ENCODE measurements around the gene RNF144A. TPM values are rescaled to one million over a fixed set of nuclear protein-coding genes. Genes with fewer than 3 reads are reported as not detected.
"Not testable (repeated sequence)": the region's sequence is repeated elsewhere in the genome, so short reads cannot be mapped to it uniquely, and the experiment has no call there.

The RNF144A gene
- total RNA-seq, 1 donor from 2014 or later, result 0.26 TPM

- FAIRE-seq (no peak), DNase-seq (ENCODE audit: low read depth) (no peak)
- no peaks in the 10 kb centered on the region for H3K36me3 ChIP-seq (ENCODE audit: control insufficient read depth, insufficient read depth, low read length)
- no peak overlapping the region for H3K4me3 ChIP-seq (ENCODE audit: low read depth, low read length)
- H3K27me3 ChIP-seq (ENCODE audit: control insufficient read depth, insufficient read depth, low read length), result no peaks in the 10 kb centered on the region
- TF ChIP-seq CTCF (IDR thresholded peaks at IDR 0.05; ENCODE audit: insufficient read depth, low read length, severe bottlenecking), result no peak
These were observed 15.0 kb downstream of the RNF144A start for GRCh38 chr2:6932206-6932605.

- no peak for TF ChIP-seq CTCF (IDR thresholded peaks at IDR 0.05; ENCODE audit: insufficient read depth, low read length, severe bottlenecking)
- FAIRE-seq (no peak), DNase-seq (ENCODE audit: low read depth) (no peak)
- Histone ChIP-seq H3K4me3 (ENCODE audit: low read depth, low read length) (no peak overlapping the region), H3K27me3 (ENCODE audit: control insufficient read depth, insufficient read depth, low read length) (no peaks in the 10 kb centered on the region), H3K36me3 (ENCODE audit: control insufficient read depth, insufficient read depth, low read length) (no peaks in the 10 kb centered on the region)
These were observed 15.6 kb downstream of the RNF144A start for GRCh38 chr2:6932828-6933227.

DNA sequence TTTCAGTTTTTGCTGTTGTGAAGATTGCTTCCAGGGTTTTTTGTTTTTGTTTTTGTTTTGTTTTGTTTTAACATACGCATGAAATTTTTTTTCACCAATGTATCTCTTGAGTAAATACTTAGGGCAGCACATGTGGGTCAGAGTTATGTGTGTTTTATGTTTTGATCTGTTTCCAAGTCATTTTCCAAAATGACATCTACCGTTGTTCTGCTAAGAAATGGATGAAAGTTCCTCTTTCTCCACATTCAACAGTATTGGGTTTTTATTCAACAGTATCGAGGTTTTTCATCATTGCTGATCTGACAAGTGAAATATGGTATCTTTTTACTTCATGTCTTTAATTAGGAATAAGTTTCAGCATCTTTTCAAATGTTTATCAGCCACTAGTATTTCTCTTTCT lies 16.7 kb downstream of the RNF144A start:
- FAIRE-seq (no peak), DNase-seq (ENCODE audit: low read depth) (no peak)
- Histone ChIP-seq H3K27me3 (ENCODE audit: control insufficient read depth, insufficient read depth, low read length) (no peaks in the 10 kb centered on the region), H3K4me3 (ENCODE audit: low read depth, low read length) (no peak overlapping the region), H3K36me3 (ENCODE audit: control insufficient read depth, insufficient read depth, low read length) (no peaks in the 10 kb centered on the region)
- no peak for TF ChIP-seq CTCF (IDR thresholded peaks at IDR 0.05; ENCODE audit: insufficient read depth, low read length, severe bottlenecking)

GRCh38 chr2:6934345-6934744 lies 17.1 kb downstream of the RNF144A start:
- H3K27me3 ChIP-seq (ENCODE audit: control insufficient read depth, insufficient read depth, low read length), result no peaks in the 10 kb centered on the region
- H3K4me3 ChIP-seq (ENCODE audit: low read depth, low read length), result no peak overlapping the region
- DNase-seq (ENCODE audit: low read depth) (no peak), FAIRE-seq (no peak)
- no peak for TF ChIP-seq CTCF (IDR thresholded peaks at IDR 0.05; ENCODE audit: insufficient read depth, low read length, severe bottlenecking)
- no peaks in the 10 kb centered on the region for H3K36me3 ChIP-seq (ENCODE audit: control insufficient read depth, insufficient read depth, low read length)

GRCh38 chr2:6934758-6935651 lies 17.8 kb downstream of the RNF144A start:
- FAIRE-seq (no peak), DNase-seq (ENCODE audit: low read depth) (no peak)
- Histone ChIP-seq H3K4me3 (ENCODE audit: low read depth, low read length) (no peak overlapping the region), H3K27me3 (ENCODE audit: control insufficient read depth, insufficient read depth, low read length) (no peaks in the 10 kb centered on the region), H3K36me3 (ENCODE audit: control insufficient read depth, insufficient read depth, low read length) (no peaks in the 10 kb centered on the region)
- TF ChIP-seq CTCF (IDR thresholded peaks at IDR 0.05; ENCODE audit: insufficient read depth, low read length, severe bottlenecking), result no peak

DNA sequence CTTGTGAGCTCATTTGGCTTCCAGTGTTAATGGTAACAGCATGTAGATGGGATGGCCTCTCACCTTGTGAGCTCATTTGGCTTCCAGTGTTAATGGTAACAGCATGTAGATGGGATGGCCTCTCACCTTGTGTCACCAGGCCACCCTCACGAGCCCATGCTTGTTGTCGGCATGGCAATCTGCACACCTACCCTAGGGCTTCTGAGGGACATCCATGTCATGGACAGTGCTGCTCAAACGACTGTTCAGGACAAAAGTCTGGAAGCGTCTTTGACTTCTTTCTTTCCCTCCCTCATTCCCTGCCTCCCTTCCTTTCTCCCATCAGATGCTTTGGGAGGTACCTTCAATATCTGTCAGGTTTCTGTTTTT lies 18.4 kb downstream of the RNF144A start:
- not testable (repeated sequence) for FAIRE-seq; DNase-seq (ENCODE audit: low read depth); H3K4me3 ChIP-seq (ENCODE audit: low read depth, low read length); H3K36me3 ChIP-seq (ENCODE audit: control insufficient read depth, insufficient read depth, low read length); H3K27me3 ChIP-seq (ENCODE audit: control insufficient read depth, insufficient read depth, low read length)
